Transverse colon (tissue), 4 donors: ENCODE data around the gene BLVRA.

Source experiments
- POLR2AphosphoS5 ChIP-seq, 3 donors: sonication (generic); formaldehyde crosslinking; IDR thresholded peaks; one replicate each; pipeline ENCODE4 v1.6.1; 2016; ENCODE audit warnings: antibody characterized with exemption in 3 of 3
- TF ChIP-seq, protein P1 (sequence below), 5 experiments: fragments of 200-600 bp in 3 of 5; fragments of 450-650 bp in 2 of 5; sonication (generic) in 3 of 5; IDR thresholded peaks; 1 replicate in 2 of 5; 2 replicates in 3 of 5; pipeline ENCODE4 v1.5.1; 2016 to 2017; ENCODE audit warnings: antibody characterized with exemption in 5 of 5, inconsistent platforms in 3 of 5, mild to moderate bottlenecking in 2 of 5, moderate library complexity in 1 of 5

DNA sequence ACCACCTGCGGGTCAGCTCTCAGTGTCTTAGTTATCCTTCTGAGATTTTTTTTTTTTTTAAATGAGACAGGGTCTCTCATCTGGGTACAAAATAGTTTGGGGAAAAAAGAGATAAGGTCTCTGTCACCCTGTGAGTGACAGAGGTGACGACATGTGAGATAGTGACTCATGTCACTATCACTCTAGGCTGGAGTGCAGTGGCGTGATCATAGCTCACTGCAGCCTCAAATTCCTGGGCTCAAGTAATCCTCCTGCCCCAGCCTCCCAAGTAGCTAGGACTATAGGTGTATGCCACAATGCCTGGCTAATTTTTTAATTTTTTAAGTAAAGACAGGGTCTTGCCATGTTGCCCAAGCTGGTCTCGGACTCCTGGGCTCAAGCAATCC lies 10.4 kb downstream of the BLVRA start:
- TF ChIP-seq, protein P1, sequence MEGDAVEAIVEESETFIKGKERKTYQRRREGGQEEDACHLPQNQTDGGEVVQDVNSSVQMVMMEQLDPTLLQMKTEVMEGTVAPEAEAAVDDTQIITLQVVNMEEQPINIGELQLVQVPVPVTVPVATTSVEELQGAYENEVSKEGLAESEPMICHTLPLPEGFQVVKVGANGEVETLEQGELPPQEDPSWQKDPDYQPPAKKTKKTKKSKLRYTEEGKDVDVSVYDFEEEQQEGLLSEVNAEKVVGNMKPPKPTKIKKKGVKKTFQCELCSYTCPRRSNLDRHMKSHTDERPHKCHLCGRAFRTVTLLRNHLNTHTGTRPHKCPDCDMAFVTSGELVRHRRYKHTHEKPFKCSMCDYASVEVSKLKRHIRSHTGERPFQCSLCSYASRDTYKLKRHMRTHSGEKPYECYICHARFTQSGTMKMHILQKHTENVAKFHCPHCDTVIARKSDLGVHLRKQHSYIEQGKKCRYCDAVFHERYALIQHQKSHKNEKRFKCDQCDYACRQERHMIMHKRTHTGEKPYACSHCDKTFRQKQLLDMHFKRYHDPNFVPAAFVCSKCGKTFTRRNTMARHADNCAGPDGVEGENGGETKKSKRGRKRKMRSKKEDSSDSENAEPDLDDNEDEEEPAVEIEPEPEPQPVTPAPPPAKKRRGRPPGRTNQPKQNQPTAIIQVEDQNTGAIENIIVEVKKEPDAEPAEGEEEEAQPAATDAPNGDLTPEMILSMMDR (IDR thresholded peaks at IDR 0.05) = no peak
- TF ChIP-seq POLR2AphosphoS5 (IDR thresholded peaks at IDR 0.05) = no peak
